H4 (cell line): ENCODE results near the gene HOOK1. TPM values are rescaled to one million over a fixed set of nuclear protein-coding genes. Genes with fewer than 3 reads are reported as not detected.
"Not testable (repeated sequence)": the region's sequence is repeated elsewhere in the genome, so short reads cannot be mapped to it uniquely, and the experiment has no call there.

Experiments used
- DNase-seq: peaks from one replicate; pipeline ENCODE4 v3.0.0-alpha.2; 2015; ENCODE audit warnings: low spot score
- total RNA-seq: library from RNA; depleted of rRNA; stranded (reverse); fragments of >200 nt; shearing (Covaris generic); gene quantifications from 2 replicates; pipeline ENCODE4 v1.2.3, GENCODE V29; 2014

HOOK1 gene
- total RNA-seq, 1 experiment from 2014 or later: 0.02 TPM

DNA sequence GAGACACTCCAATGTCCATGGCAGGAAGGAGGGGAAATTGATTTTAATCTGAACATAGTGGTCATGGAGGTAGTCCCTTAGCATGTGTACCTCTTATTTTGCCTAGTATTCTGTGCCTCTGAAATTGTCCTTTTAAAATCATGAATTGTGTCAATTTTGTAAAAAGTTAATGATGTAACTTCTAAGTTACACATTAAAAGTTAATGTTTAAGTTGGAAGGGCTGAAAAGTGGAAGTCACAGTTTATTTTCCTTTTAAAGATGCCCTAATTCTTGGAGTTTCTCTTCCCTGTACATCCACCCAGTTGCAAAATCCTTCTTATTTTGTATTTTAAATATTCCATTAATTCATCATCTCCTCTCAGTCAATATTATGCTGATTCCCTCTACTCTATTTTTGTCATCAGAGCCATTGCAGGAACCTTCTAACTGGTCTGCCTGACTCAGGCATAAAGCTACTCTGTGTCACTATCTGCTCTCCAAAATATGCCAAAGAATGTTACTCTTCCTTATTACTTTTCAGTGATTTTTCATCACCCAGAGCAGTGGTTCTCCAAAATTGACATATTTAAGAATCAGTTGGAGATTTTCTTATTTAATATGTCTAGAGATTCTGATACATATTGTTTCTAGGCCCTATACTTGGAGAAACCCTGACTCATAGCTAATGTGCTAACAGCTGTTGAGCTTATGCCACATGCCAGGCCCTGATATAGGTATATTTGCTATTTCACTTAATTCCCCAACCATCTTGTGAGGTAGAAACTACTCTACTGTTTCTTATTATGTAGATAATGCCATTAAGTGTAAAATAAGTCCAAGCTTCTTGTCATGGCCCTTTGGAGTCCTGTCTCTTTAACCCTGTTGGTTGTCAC, 5.1 kb downstream of the HOOK1 start:
- no peak for DNase-seq

DNA sequence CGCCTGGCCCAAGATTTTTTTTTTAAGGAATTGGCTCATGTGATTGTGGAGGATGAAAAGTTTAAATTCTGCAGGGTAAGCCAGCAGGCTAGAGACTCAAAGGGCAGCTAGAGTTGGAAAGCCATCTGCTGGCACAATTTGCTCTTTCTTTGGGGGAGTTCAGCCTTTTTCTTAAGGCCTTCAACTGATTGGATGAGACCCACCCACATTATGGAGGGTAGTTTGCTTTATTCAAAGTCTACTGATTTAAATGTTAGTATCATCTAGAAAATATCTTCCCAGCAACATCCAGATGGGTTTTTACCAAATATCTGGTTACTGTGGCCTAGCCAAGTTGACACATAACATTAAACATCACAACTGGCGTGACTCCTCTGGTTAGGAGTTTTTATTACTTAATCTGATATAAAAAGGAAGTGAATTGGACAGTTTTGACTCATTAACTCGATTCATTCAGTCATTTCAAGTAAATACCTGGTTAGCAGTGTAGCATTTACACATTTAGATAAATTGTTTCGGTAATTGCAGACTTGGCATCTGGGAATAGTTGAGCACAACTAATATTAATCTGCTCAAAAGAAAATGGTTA, 12.4 kb downstream of the HOOK1 start:
- DNase-seq: no peak

DNA sequence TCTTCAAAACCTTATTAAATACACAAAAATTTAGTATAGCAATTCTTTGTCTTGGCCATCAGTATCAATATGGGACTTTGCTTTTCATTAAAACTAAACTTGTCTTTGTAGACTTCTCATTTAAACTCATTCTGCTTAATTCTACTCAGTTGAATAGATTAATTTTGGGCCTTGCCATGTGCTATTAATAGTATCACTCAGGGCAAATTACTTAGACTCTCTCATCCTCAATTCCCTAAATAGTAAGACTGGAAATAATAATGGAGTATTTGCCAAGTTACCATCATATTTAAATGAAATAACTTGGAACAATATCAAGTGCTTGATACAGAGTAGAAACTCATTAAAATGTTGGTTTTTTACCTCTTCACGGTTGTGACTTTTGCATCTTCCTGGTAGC, 13.4 kb downstream of the HOOK1 start:
- DNase-seq: no peak

DNA sequence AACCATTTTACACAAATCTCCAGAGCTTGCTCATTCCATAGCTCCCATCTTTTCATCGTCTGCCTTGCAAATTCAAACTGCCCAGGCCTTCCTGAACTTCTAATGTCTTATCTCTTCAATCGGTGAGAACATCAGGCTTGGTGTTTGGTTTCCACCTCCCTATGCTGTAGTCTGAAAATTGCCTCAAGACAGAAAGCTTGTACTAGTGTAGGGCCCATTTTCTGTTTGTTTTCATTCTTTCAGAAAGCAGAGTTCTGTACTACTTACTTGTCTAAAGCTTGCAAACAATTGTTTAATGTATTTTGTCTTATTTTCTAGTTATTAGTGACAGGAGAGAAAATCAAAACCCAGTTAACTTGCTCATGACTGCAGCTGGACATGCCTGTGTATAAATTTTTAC, 16.8 kb downstream of the HOOK1 start:
- no peak for DNase-seq

DNA sequence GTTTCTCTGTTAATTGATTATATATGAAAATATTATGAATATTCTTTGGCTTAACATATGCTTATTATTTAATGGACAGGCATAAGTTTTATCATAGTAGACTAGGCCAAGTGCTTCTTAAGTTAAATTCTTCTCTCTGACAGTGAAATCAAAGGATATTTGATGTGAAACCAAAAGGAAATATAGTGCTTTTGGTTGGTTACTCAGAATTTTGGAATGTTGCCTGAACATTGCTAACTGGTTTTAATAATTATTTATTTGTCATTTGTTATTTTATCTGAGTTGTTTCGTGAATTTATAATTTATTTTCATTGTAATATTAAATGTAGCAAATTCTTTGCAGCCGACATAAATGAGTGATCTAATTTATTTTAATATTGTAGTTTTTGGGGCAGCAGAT, 18.3 kb downstream of the HOOK1 start:
- no peak for DNase-seq

DNA sequence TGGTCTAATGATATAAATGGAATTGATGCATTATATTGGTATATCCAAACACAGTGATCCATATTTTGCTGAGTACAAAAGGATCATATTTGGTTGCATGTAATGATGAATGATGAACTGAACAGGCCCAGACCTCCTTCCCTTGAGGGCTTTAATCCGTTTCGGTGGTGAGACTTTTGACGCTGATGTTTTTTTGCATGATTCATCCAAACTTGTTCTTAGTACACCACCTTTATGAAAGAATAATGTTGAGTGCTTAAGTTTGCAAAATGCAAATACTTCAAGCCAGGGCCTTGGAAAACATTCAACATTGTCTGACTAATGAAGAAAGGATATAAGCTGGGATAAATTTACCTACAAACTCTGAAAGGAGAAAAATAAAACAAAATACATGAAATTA, 19.2 kb downstream of the HOOK1 start:
- DNase-seq: no peak

DNA sequence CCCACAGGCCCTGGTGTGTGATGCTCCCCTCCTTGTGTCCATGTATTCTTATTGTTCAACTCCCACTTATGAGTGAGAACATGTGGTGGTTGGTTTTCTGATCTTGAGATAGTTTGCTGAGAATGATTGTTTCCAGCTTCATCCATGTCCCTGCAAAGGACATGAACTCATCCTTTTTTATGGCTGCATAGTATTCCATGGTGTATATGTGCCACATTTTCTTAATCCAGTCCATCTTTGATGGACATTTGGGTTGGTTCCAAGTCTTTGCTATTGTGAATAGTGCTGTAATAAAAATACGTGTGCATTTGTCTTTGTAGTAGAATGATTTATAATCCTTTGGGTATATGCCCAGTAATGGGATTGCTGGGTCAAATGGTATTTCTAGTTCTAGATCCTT, 23.1 kb downstream of the HOOK1 start:
- DNase-seq: not testable (repeated sequence)

DNA sequence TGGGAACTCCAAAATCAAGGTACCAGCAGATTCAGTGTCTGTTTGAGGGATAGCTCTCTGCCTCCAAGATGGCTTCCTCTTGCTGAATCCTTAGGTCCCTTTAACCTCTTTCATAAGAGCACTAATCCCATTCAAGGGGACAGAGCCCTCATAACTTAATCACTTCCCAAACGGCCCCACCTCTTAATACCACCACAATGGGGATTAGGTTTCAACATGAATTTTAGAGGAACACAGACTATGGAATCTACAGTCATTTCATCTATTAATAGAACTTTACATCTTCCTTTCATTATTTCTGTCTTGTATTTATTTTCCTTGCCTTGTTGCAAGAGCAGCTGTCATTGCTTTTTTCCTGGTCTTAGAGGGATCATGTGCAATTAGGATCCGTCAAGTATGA, 30.3 kb downstream of the HOOK1 start:
- no peak for DNase-seq

DNA sequence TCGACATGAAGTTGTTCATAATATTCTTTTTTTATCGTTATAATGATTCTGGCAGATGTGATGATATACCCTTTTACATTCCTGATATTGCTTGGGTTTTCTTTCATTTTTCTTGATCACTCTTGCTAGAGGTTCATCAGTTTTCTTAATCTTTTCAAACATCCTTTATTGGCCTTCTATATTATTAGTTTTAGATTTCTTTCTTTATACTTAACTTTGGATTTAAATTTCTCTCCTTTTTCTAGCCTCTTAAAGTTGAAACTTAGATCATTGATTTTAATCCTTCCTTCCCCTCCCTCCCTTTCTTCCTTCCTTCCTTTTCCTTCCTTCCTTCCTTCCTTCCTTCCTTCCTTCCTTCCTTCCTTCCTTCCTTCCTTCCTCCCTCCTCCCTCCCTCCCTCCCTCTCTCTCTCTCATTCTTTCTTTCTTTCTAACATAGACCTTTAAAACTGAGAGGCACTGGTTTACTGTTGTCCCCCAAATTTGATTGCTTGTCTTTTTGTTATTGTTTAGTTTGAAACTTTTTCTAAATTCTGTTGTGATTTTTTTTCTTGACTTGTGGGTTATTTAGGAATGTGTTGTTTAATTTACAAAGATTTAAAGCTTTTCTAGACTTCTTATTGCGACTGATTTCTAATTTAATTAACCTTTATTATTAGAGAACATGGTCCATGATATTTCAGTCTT, 31.6 kb downstream of the HOOK1 start:
- no peak for DNase-seq

DNA sequence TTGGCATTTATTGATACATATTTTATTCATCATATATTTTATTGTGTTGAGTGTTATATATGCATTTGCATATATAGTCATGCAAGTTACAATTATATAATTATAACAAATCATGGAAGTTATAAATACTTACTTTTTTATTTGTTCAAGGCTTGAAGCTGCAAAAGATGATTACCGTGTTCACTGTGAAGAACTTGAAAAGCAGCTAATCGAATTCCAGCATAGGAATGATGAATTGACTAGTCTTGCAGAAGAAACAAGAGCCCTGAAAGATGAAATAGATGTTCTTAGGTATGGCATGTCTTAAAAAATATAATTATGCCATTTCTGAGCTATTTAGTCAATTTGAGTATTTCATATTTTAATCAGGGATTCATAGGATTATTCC, 32.1 kb downstream of the HOOK1 start:
- DNase-seq: no peak

DNA sequence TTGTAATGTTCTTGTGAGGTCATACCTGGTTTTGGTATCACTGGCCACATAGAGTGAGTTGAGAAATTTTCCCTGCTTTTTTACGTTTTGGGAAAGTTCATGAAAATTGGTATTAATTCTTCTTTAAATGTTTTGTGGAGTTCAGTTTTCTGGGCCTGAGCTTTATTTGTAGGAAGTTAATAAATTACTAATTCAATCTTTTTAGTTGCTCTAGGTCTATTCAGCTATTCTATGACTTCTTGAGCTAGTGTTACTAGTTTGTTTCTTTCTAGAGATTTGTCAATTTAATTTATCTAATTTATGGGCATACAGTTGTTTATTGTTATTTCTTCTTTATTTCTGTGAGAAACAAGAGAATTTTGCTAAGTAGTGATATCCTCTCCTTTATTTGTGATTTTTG, 37.4 kb downstream of the HOOK1 start:
- DNase-seq: no peak

DNA sequence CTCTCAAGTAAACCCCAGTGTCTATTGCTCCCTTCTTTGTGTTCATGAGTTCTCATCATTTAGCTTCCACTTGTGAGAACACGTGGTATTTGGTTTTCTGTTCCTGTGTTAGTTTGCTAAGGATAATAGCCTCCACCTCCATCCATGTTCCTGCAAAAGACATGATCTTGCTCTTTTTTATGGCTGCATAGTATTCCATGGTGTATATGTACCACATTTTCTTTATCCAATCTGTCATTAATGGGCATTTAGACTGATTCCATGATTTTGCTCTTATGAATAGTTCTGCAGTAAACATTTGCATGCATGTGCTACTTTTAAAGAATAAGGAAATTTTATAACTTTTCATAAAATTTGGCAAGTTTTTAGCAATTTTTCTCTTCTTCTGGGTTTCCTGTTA, 40.5 kb downstream of the HOOK1 start:
- DNase-seq: not testable (repeated sequence)

DNA sequence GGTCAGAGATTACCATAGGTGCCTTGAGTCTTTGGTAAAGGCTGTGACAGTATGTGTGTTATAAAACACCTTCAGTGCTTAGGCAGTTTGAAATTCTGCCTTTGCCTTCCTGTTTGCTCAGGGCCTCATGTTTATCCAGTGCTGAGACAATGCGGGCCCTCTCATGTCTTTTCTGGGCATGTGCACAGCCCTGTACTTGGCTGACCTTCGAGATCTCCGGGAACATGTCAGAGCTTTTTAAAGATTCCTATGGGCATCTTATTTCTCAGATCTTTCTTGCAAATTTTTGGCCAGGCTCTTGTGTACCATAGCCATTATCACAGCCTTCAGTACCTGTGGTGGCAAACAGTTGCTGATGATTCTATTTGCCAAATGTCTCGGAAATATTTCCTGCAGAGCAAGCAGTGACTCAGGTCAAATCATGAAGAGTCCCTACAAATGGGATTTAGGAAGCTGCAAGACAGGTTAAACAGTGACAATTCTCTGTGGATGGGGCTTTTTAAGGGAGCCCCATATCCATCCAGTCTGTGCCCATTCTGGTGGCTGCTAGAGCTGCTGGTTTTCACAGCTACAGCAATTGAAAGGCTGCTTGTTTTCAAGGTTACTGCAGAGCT, 42.1 kb downstream of the HOOK1 start:
- DNase-seq: no peak

DNA sequence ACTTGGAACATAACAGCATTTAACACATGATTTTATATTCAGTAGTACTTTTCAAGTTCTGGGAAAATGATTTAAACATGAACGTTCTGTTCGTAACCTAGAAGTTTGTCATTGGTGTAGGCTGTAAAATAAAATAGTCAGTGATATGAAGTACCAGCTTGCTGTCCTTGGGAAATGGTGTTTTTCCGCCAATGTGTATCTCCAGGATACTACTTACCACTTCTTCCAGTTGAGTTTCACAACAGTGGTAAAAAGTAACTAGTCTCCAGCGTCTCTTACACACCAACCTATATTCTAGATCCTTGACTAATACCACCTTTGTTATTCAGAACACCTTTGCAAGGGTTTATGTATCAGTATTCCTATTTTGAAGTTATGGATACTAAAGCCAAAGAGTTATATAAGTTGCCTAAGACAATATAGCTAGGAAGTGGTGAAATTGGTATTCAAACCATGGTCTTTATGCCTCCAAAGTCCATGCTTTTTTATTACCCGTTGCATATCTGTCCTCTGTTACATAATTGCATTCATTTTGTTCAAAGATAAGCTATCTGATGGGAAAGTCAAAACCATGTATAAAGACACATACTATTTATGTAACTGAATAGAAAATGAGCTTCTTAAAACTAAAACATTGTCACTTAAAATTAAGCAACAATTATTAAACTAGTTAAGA, 43.1 kb downstream of the HOOK1 start:
- no peak for DNase-seq

DNA sequence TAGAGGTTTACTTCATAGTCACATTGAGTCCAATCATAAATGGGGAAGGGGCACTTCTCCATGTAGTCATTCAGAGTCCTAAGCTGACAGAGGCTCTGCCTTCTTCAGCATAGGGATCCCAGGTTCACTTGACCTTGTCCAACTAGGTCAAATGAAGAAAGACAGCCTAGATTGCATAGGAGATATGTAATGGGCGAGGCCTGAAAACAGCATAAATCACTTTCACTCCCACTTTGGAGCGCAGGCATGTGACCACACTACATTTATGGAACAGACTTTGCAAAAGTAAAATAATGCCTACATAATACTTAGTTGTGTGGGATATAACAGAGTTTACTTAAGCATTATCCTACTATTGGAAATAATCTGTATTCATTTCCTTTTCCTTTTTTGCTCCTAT, 51.7 kb downstream of the HOOK1 start:
- no peak for DNase-seq

DNA sequence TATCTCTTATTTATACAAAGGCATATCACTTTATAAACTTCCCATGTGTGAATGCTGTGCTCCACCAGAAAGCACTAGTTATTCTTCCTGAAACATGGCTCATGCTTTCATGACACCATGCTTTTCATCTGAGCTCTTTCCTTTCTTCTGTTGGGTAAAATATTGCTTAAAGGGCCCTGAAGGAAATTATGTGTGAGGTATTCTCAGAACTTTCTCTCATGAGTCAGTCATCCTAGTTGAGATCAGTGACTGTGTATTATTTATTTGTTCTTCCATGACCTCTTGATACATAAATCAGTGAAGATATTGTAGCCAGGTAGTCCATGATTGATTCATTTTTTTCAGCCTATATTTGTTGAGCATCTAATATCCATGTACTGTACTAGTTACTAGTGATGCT, 57.0 kb downstream of the HOOK1 start:
- DNase-seq: no peak

DNA sequence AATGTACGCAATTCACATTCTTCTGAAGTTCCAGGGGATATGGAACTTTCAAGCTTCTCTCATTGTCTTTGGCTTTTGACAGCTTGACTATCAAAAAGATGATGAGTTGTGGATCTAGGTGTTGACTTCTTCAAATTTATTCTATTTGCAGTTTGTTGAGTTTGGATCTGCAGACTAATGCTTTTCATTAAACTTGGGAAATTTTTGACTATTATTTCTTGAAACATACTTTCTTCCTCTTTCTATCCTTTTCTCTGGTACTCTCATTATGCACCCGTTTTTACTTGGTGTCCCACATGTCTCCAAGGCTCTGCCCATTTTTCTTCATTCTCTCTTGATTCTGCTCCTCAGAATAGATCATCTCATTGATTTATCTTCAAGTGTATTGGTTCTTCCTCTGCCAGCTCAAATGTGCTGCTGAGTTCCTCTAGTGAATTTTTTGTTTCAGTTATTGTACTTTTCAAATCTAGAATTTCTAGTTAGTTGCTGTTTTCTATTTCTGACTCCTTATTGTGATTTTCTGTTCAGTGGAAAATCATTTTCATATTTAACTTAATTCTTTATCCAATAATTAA, 62.4 kb downstream of the HOOK1 start:
- no peak for DNase-seq

DNA sequence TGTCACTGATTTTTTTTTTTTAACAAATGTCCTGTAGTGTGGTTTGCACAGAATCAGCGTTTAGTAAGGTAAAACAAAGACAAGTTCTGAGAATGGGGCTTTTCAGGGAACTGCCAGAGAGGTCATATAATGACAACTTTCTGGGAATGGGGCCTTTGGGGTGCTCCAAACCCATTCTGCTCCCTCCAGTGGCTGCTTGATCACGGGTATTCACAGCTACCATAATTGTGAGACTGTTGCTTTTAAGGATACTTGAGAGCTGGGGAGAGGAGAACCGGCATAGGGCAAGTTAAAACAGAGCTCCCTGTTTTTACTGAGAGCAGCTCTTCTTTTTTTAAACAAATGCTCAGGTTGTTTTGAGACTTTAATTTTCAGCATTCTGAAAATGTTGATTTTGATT, 63.6 kb downstream of the HOOK1 start:
- DNase-seq: no peak

DNA sequence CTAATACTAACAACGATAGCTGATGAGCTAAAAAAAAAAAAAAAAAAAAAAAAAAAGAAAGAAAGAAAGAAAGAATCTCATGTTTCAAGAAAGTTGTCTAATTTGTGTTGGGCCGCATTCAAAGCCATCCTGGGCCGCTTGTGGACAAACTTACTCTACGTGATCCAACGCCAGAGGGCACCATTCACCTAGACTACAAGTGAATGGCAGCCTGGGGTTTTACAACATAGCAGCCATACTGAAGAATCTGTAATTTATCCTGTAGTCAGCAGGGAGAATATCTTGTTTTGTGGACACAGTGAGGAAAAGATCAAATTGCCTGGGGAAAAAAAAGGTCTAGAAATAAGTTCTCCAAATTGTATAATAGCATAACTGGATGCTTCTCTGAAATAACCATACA, 64.8 kb downstream of the HOOK1 start:
- DNase-seq: peak; percentile 51

DNA sequence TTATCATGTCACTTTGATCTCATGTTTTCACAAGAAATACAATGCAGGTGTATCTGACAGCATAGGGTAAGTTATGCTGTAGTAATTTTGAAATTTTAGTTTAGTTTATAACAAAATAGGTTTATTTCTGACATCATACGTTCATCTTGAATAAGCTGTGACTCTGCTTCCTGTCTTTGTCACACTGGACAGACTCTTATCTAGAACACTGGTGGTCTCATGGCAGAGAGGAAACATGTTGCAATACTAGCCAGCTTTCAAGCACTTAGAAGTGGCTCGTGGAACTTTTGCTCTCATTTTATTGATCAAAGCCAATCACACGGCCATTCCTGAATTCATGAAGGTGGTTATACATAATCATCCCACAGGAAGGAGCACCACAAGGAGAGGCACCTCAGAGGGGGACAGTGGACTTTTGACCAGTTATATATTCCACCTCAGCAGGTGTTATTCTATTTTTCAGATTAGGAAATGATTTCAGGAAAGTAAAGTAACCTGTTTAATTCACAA, 65.3 kb downstream of the HOOK1 start:
- no peak for DNase-seq

DNA sequence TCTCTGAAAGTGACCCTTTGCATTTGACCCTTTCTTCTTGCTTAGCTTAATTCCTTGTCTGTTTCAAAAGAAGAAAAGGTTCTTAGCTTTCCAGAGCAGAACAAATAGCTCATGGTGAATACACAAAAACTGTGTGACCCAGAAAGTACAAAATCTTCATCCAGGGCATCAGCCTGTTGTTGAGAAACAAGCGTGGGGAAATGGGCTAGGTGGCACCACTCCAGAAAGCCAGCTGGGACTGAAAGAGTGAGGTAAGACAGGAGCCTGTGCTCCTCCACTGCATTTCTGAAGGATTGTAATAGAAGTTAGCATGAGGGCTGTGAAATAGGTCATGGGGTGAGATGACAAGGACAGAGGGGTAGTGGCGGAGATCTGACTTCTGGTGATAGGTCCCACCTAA, 66.0 kb downstream of the HOOK1 start:
- DNase-seq: no peak
